Occipital lobe (tissue), 3 donors: Measurements from ENCODE around the gene RB1. TPM values are rescaled to one million over a fixed set of nuclear protein-coding genes. Genes with fewer than 3 reads are reported as not detected.

Source experiments
- DNase-seq: peaks from one replicate; lab custom pipeline; 2025; lab: John Stamatoyannopoulos, UW
- small RNA-seq: library from RNA; depleted of rRNA; stranded (forward); fragments of <200 nt; gene quantifications from one replicate; pipeline ENCODE3, GENCODE V24; 2014
- total RNA-seq: library from RNA; depleted of rRNA; stranded (reverse); fragments of >200 nt; gene quantifications from one replicate; pipeline ENCODE4 v1.2.3, GENCODE V29; 2014

Gene RB1
- total RNA-seq, 1 donor from 2014 or later, result 48.8 TPM

- no peak for DNase-seq
Measured at GRCh38 chr13:48528720-48529119, 225.2 kb downstream of the RB1 start.

DNA sequence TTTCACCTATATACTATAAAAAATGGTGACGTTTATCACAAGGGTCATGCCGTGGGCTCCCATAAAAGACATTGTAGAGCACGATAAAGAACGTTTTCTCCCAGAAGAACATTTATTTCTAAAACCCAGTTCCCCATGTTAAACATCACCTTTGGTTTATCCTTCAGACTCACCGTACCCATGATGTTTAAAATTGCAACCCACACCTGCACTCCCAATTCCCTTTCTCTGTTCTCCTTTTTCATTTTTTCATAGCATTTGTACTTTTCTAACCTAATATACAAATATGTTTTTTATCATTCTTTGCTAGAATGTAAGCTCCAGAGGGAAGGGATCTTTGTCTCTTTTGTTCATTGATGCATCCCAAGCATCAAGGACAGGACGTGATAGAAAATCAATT lies 227.3 kb downstream of the RB1 start:
- DNase-seq, result no peak

Small RNA genes within 50 kb of the gene (small RNA-seq; reads per million reads assigned to genes)
- not detected for gene RF00017

Other genes with a start within 250 kb of the RB1 start
- 30.9 TPM for gene MED4, start 208.6 kb upstream of the RB1 start, total RNA-seq
- 135 TPM for gene ITM2B, start 70.5 kb upstream of the RB1 start, total RNA-seq
- 15.4 TPM for gene LPAR6, start 109.4 kb downstream of the RB1 start, total RNA-seq
- 45.2 TPM for gene RCBTB2, start 229.3 kb downstream of the RB1 start, total RNA-seq